HepG2 (cell line): ENCODE data around the gene PRMT7. TPM values are rescaled to one million over a fixed set of nuclear protein-coding genes. Genes with fewer than 3 reads are reported as not detected.

ENCODE experiments used
- GABPB1 ChIP-seq: IDR thresholded peaks from 2 replicates; pipeline ENCODE4 v1.6.1; 2016; ENCODE audit warnings: mild to moderate bottlenecking, missing genetic modification reagents, moderate library complexity, missing compliant biosample characterization
- HNF1B ChIP-seq: sonication (generic); formaldehyde crosslinking; IDR thresholded peaks from 2 replicates; pipeline ENCODE4 v1.5.1; 2020; ENCODE audit warnings: mild to moderate bottlenecking, moderate library complexity, missing genetic modification reagents
- KMT2B ChIP-seq: IDR thresholded peaks from 2 replicates; pipeline ENCODE4 v1.6.1; 2016; ENCODE audit warnings: missing genetic modification reagents, missing compliant biosample characterization
- LRRFIP1 ChIP-seq: sonication (generic); formaldehyde crosslinking; conservative IDR thresholded peaks from 2 replicates; pipeline ENCODE4 v1.4.0; 2020; ENCODE audit warnings: missing genetic modification reagents
- MAFK ChIP-seq, 2 experiments: IDR thresholded peaks in 1 of 2; conservative IDR thresholded peaks in 1 of 2; 2 replicates each; pipeline ENCODE4 v1.6.1; 2011; ENCODE audit warnings: improper control_type of control experiment in 2 of 2, low read length in 2 of 2
- NCOR1 ChIP-seq: fragments of 200-600 bp; sonication (generic); IDR thresholded peaks from 2 replicates; pipeline ENCODE4 v1.7.0; 2017; ENCODE audit warnings: antibody characterized with exemption, low read length, borderline replicate concordance
- NFAT5 ChIP-seq: sonication (generic); formaldehyde crosslinking; IDR thresholded peaks from 2 replicates; pipeline ENCODE4 v1.4.0; 2020; ENCODE audit warnings: missing genetic modification reagents
- TOPORS ChIP-seq: sonication (generic); formaldehyde crosslinking; IDR thresholded peaks from 2 replicates; pipeline ENCODE4 v1.8.0; 2023; ENCODE audit warnings: mild to moderate bottlenecking, missing genetic modification reagents
- YY1 ChIP-seq: IDR thresholded peaks from 2 replicates; pipeline ENCODE4 v1.6.1; 2011; ENCODE audit warnings: low read length, low read depth, moderate library complexity, mild to moderate bottlenecking; ENCODE audit not compliant: insufficient read depth, insufficient replicate concordance
- ZBTB42 ChIP-seq: sonication (generic); formaldehyde crosslinking; IDR thresholded peaks from 2 replicates; pipeline ENCODE4 v1.5.0; 2020; ENCODE audit warnings: mild to moderate bottlenecking, missing genetic modification reagents
- ZC3H4 ChIP-seq: sonication (generic); formaldehyde crosslinking; IDR thresholded peaks from 2 replicates; pipeline ENCODE4 v1.4.0; 2020; ENCODE audit warnings: missing genetic modification reagents, borderline replicate concordance
- ZNF710 ChIP-seq: sonication (generic); formaldehyde crosslinking; IDR thresholded peaks from 2 replicates; pipeline ENCODE4 v1.5.0; 2020; ENCODE audit warnings: mild to moderate bottlenecking, missing genetic modification reagents, borderline replicate concordance
- ZSCAN5A ChIP-seq: sonication (generic); formaldehyde crosslinking; IDR thresholded peaks from 2 replicates; pipeline ENCODE4 v1.8.0; 2022; ENCODE audit warnings: mild to moderate bottlenecking, missing genetic modification reagents, borderline replicate concordance
- polyA plus RNA-seq, 8 experiments: library from polyadenylated mRNA; depleted of rRNA in 3 of 8; stranded (reverse) in 7 of 8; unstranded in 1 of 8; fragments of >200 nt; fragmentation: Illumina TruSeq in 4 of 8; extraction: Trizol in 4 of 8; gene quantifications; 2 replicates each; pipeline versions ENCODE4 v1.2.1 to v1.2.3, GENCODE V29; 2011 to 2016; ENCODE audit warnings: low read depth in 4 of 8, missing spikeins in 1 of 8, mixed read lengths in 1 of 8; ENCODE audit not compliant: insufficient read depth in 1 of 8
- total RNA-seq, 5 experiments: library from RNA; depleted of rRNA; stranded (reverse); fragments of >200 nt; fragmentation: Illumina TruSeq; extraction: Trizol; gene quantifications; 2 replicates each; pipeline ENCODE4 v1.2.3, GENCODE V29; 2016; ENCODE audit warnings: low read depth in 1 of 5

Gene PRMT7
- total and polyA plus RNA-seq, 2 of the 13 experiments (the other 11 are each of a cell fraction or from before 2014, with no cell fraction given) = 47.5 to 55.0 TPM

- TF ChIP-seq NFAT5 (CRISPR knock-in tag) = no peak
- TF ChIP-seq ZBTB42 (CRISPR knock-in tag) = no peak
- no peak for TF ChIP-seq MAFK (conservative IDR thresholded peaks at IDR 0.05 in 1 of 2, IDR thresholded peaks at IDR 0.05 in 1 of 2; ENCODE audit: low read length in 2 of 2)
- TF ChIP-seq ZNF710 (CRISPR knock-in tag) = no peak
- no peak for TF ChIP-seq TOPORS (CRISPR knock-in tag)
- TF ChIP-seq NCOR1 = no peak
- no peak for TF ChIP-seq ZSCAN5A (CRISPR knock-in tag)
- no peak for TF ChIP-seq KMT2B
- no peak for TF ChIP-seq LRRFIP1 (CRISPR knock-in tag)
- 0 out of 2 replicates have a peak, but pooled peaks have one; percentile 35 for TF ChIP-seq HNF1B (CRISPR knock-in tag)
- no peak; the same call in 1 of the 2 replicates for TF ChIP-seq GABPB1 (CRISPR knock-in tag)
- TF ChIP-seq ZC3H4 (CRISPR knock-in tag) = no peak
- TF ChIP-seq YY1 = peak; percentile 42
- TF ChIP-seq, all 625 proteins: peak for 138
Observed at GRCh38 chr16:68328151-68328859, 17.5 kb downstream of the PRMT7 start (continued).
